Fibroblast of the aortic adventitia (primary cell): ENCODE data around the gene ASIC1. TPM values are rescaled to one million over a fixed set of nuclear protein-coding genes. Genes with fewer than 3 reads are reported as not detected.

Source experiments
- DNase-seq: peaks from one replicate; pipeline ENCODE4 v3.0.0-alpha.2; 2010; ENCODE audit warnings: low read depth
- H3K4me3 ChIP-seq: 2 replicates; pipeline ENCODE4 v1.5.1; 2011; ENCODE audit warnings: low read depth, mild to moderate bottlenecking, control low read depth, low read length, moderate library complexity
- total RNA-seq: library from RNA; depleted of rRNA; stranded (reverse); fragments of >200 nt; gene quantifications from 2 replicates; pipeline ENCODE4 v1.2.3, GENCODE V29; 2012; ENCODE audit warnings: low replicate concordance
- TF ChIP-seq, protein P1 (sequence below): IDR thresholded peaks from 2 replicates; pipeline ENCODE4 v1.5.1; 2011; ENCODE audit warnings: mild to moderate bottlenecking, low read length, control low read depth, inconsistent platforms; ENCODE audit not compliant: insufficient read depth

The ASIC1 gene
- total RNA-seq, 1 donor, result 4.9 TPM

- no peak for DNase-seq
- TF ChIP-seq, protein P1, sequence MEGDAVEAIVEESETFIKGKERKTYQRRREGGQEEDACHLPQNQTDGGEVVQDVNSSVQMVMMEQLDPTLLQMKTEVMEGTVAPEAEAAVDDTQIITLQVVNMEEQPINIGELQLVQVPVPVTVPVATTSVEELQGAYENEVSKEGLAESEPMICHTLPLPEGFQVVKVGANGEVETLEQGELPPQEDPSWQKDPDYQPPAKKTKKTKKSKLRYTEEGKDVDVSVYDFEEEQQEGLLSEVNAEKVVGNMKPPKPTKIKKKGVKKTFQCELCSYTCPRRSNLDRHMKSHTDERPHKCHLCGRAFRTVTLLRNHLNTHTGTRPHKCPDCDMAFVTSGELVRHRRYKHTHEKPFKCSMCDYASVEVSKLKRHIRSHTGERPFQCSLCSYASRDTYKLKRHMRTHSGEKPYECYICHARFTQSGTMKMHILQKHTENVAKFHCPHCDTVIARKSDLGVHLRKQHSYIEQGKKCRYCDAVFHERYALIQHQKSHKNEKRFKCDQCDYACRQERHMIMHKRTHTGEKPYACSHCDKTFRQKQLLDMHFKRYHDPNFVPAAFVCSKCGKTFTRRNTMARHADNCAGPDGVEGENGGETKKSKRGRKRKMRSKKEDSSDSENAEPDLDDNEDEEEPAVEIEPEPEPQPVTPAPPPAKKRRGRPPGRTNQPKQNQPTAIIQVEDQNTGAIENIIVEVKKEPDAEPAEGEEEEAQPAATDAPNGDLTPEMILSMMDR, result no peak
- H3K4me3 ChIP-seq, result no peak overlapping the region
Observed at GRCh38 chr12:50073712-50074111, 16.3 kb downstream of the ASIC1 start.

- peak; percentile 84 for DNase-seq
- TF ChIP-seq, protein P1, result peak; percentile 89
- H3K4me3 ChIP-seq, result no peak overlapping the region
Observed at GRCh38 chr12:50074936-50075807, 17.8 kb downstream of the ASIC1 start.

DNA sequence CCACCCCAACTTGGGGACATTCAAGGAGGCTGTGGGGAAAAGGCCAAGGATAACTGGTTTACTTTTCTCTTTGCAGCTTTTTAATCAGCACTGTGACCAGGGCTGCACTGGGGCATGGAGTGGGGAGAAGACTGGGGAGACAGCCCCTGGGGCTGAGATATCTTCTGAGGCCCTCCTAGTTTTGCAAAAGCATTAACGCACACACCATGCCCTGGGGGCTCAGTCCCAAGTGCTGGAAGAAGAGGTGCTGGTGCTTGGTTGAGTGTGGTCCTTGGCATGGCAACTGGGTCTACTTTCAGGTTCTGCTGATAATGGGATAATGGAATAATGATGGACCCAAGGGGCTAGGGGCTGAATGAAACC lies 18.4 kb downstream of the ASIC1 start:
- TF ChIP-seq, protein P1, result no peak
- DNase-seq, result no peak
- no peak overlapping the region for H3K4me3 ChIP-seq

- H3K4me3 ChIP-seq, result no peak overlapping the region
- no peak for DNase-seq
- TF ChIP-seq, protein P1, result no peak
Observed at GRCh38 chr12:50077099-50077498, 19.7 kb downstream of the ASIC1 start.

DNA sequence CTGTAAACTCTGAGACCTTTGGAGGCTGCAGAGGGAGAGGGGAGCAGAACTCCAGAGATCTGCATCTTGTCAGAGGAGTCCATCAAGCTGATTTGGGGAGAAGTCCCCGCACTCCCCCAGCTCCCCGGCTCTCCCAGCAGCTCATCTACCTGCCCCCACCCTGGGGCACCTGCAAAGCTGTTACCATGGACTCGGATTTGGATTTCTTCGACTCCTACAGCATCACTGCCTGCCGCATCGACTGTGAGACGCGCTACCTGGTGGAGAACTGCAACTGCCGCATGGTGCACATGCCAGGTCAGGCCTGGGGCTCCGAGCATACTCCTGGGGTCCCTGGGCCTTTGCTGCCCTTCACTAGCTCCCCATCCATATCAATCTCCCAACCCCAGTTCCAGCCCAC lies 20.9 kb downstream of the ASIC1 start:
- DNase-seq, result no peak
- TF ChIP-seq, protein P1, result no peak
- H3K4me3 ChIP-seq, result no peak overlapping the region

- H3K4me3 ChIP-seq, result no peak overlapping the region
- DNase-seq, result no peak
- TF ChIP-seq, protein P1, result no peak
Observed at GRCh38 chr12:50079771-50080170, 22.4 kb downstream of the ASIC1 start.
